GM12878 (cell line): ENCODE results near the gene DAAM2. TPM values are rescaled to one million over a fixed set of nuclear protein-coding genes. Genes with fewer than 3 reads are reported as not detected.

Experiments used
- ATAC-seq: fragments of 200-7000 bp; cut with Tn5 transposase; 3 replicates; pipeline ENCODE4 v1.9.1; 2020; ENCODE audit warnings: mild to moderate bottlenecking, moderate library complexity
- BruUV-seq: library from RNA; stranded (reverse); fragments of 400-500 nt; replicated peaks from 2 replicates; lab custom pipeline; 2021; lab: Mats Ljungman, UMichigan
- CTCF ChIA-PET: fragments of 300-600 bp; sonication (Branson Sonifier 250); formaldehyde crosslinking; extraction: SDS; loops from one replicate; lab custom pipeline; 2021; ENCODE audit warnings: inconsistent platforms; lab: Yijun Ruan, JAX
- POLR2A ChIA-PET: fragments of 350-600 bp; formaldehyde crosslinking; extraction: SDS; loops from one replicate; lab custom pipeline; 2021; ENCODE audit warnings: inconsistent platforms; lab: Charles Lee
- RAD21 ChIA-PET: fragments of 300-600 bp; sonication (Branson Sonifier 250); formaldehyde crosslinking; loops from one replicate; lab custom pipeline; 2023; ENCODE audit warnings: antibody characterized with exemption; ENCODE audit not compliant: unreplicated experiment; lab: Charles Lee
- SMC1A ChIA-PET: fragments of 300-600 bp; sonication (Branson Sonifier 250); formaldehyde crosslinking; loops from one replicate; lab custom pipeline; 2023; ENCODE audit not compliant: unreplicated experiment, uncharacterized antibody; lab: Charles Lee
- DNase-seq: peaks from one replicate; pipeline ENCODE4 v3.0.0-alpha.2; 2011; ENCODE audit warnings: low read depth, low spot score
- FAIRE-seq: peaks from 3 replicates; lab custom pipeline; 2011; peaks lifted over from hg19 to GRCh38; lab: Jason Lieb, UNC
- H2AFZ ChIP-seq: 2 replicates; pipeline ENCODE4 v1.6.0; 2011; ENCODE audit warnings: low read depth, low read length, control low read depth; ENCODE audit not compliant: control insufficient read depth
- H3K27ac ChIP-seq: 2 replicates; pipeline ENCODE4 v1.5.1; 2011; ENCODE audit warnings: control low read depth; ENCODE audit not compliant: control insufficient read depth, insufficient read depth
- H3K27me3 ChIP-seq, 2 experiments: replicated peaks in 1 of 2; 2 replicates each; pipeline versions ENCODE4 v1.6.0 to v1.6.1; 2011; ENCODE audit warnings: low read length in 1 of 2; ENCODE audit not compliant: control insufficient read depth in 2 of 2, insufficient read depth in 2 of 2
- H3K36me3 ChIP-seq, 2 experiments: 2 replicates each; pipeline ENCODE4 v1.5.1; 2011; ENCODE audit warnings: low read length in 1 of 2; ENCODE audit not compliant: control insufficient read depth in 2 of 2, insufficient read depth in 2 of 2
- H3K4me1 ChIP-seq: 2 replicates; pipeline ENCODE4 v1.6.1; 2011; ENCODE audit warnings: mild to moderate bottlenecking, low read length, moderate library complexity, mixed read lengths; ENCODE audit not compliant: control insufficient read depth, insufficient read depth
- H3K4me2 ChIP-seq: 2 replicates; pipeline ENCODE4 v1.6.0; 2011; ENCODE audit warnings: control low read depth; ENCODE audit not compliant: control insufficient read depth, insufficient read depth
- H3K4me3 ChIP-seq: fragments of 200-600 bp; sonication (generic); 2 replicates; pipeline ENCODE4 v1.5.1; 2016
- H3K79me2 ChIP-seq: 2 replicates; pipeline ENCODE4 v1.6.0; 2011; ENCODE audit warnings: low read length; ENCODE audit not compliant: control insufficient read depth, insufficient read depth
- H3K9ac ChIP-seq: 2 replicates; pipeline ENCODE4 v1.8.0; 2011; ENCODE audit warnings: low read length, control low read depth, mixed read lengths; ENCODE audit not compliant: control insufficient read depth, insufficient read depth
- H3K9me3 ChIP-seq: replicated peaks from 3 replicates; pipeline ENCODE4 v1.5.1; 2011; ENCODE audit warnings: mild to moderate bottlenecking, low read length; ENCODE audit not compliant: control insufficient read depth, insufficient read depth
- H4K20me1 ChIP-seq: 2 replicates; pipeline ENCODE4 v1.6.0; 2011; ENCODE audit not compliant: control insufficient read depth, insufficient read depth
- BHLHE40 ChIP-seq, 2 experiments: fragments of 450-650 bp in 1 of 2; IDR thresholded peaks; 2 replicates each; pipeline ENCODE4 v1.6.1; 2011 to 2017; ENCODE audit warnings: low read depth in 2 of 2, borderline replicate concordance in 1 of 2, improper control_type of control experiment in 1 of 2, low read length in 1 of 2, mild to moderate bottlenecking in 1 of 2
- CBFB ChIP-seq: IDR thresholded peaks from 2 replicates; pipeline ENCODE4 v1.6.1; 2016; ENCODE audit warnings: antibody characterized with exemption, low read depth
- CHD4 ChIP-seq: fragments of 200-600 bp; sonication (generic); IDR thresholded peaks from 2 replicates; pipeline ENCODE4 v1.6.1; 2016; ENCODE audit warnings: mild to moderate bottlenecking
- E2F4 ChIP-seq: IDR thresholded peaks from 2 replicates; pipeline ENCODE4 v1.6.1; 2012; ENCODE audit warnings: low read depth, low read length, improper control_type of control experiment
- ESRRA ChIP-seq: IDR thresholded peaks from 2 replicates; pipeline ENCODE4 v1.6.1; 2012; ENCODE audit warnings: mild to moderate bottlenecking, low read length, improper control_type of control experiment
- FOXK2 ChIP-seq: fragments of 450-650 bp; IDR thresholded peaks from 2 replicates; pipeline ENCODE4 v1.6.1; 2017; ENCODE audit warnings: mild to moderate bottlenecking, moderate library complexity
- KAT2A ChIP-seq: conservative IDR thresholded peaks from 2 replicates; pipeline ENCODE4 v1.6.1; 2011; ENCODE audit warnings: low read depth, low read length; ENCODE audit not compliant: control insufficient read depth
- KDM1A ChIP-seq: fragments of 200-600 bp; sonication (generic); IDR thresholded peaks from 2 replicates; pipeline ENCODE4 v1.6.1; 2016; ENCODE audit warnings: borderline replicate concordance
- MYB ChIP-seq: fragments of 150-350 bp; IDR thresholded peaks from 2 replicates; pipeline ENCODE4 v1.6.1; 2014; ENCODE audit warnings: mild to moderate bottlenecking, low read depth, low read length, borderline replicate concordance
- POLR2A ChIP-seq: IDR thresholded peaks from 2 replicates; pipeline ENCODE4 v1.6.1; 2011; ENCODE audit warnings: low read depth, mild to moderate bottlenecking, low read length
- POU2F2 ChIP-seq: IDR thresholded peaks from 3 replicates; pipeline ENCODE4 v1.6.1; 2011; ENCODE audit warnings: low read depth, mild to moderate bottlenecking, low read length, borderline replicate concordance
- SIX5 ChIP-seq: IDR thresholded peaks from 2 replicates; pipeline ENCODE4 v1.6.1; 2011; ENCODE audit warnings: mild to moderate bottlenecking, low read depth, low read length, moderate library complexity; ENCODE audit not compliant: severe bottlenecking
- SMC3 ChIP-seq: IDR thresholded peaks from 2 replicates; pipeline ENCODE4 v1.6.1; 2011; ENCODE audit warnings: low read length, improper control_type of control experiment, borderline replicate concordance
- STAT3 ChIP-seq: IDR thresholded peaks from 2 replicates; pipeline ENCODE4 v1.6.1; 2011; ENCODE audit warnings: low read depth, low read length, improper control_type of control experiment
- ZNF24 ChIP-seq: fragments of 450-650 bp; IDR thresholded peaks from 2 replicates; pipeline ENCODE4 v1.6.1; 2017; ENCODE audit warnings: antibody characterized with exemption, mild to moderate bottlenecking
- ZNF384 ChIP-seq: IDR thresholded peaks from 2 replicates; pipeline ENCODE4 v1.6.1; 2012; ENCODE audit warnings: low read depth, mild to moderate bottlenecking, low read length, improper control_type of control experiment, borderline replicate concordance
- WGBS: methylation state at CpG from one replicate; pipeline ENCODE4 v1.1.6; 2016; ENCODE audit warnings: low lambda C conversion rate; ENCODE audit not compliant: insufficient replicate concordance, insufficient coverage; ENCODE audit errors: missing lambda C conversion rate; 5-methylcytosine and 5-hydroxymethylcytosine counted together
- in situ Hi-C: fragments of 300-500 bp; cut with MboI; formaldehyde crosslinking; loops from 9 replicates; pipeline ENCODE4 v1.14.3; 2018; ENCODE audit warnings: mixed read lengths
- intact Hi-C: fragments of 100-400 bp; cut with micrococcal nuclease; formaldehyde crosslinking; loops from one replicate; pipeline ENCODE4 v1.14.2; 2022; ENCODE audit not compliant: unreplicated experiment
- polyA plus RNA-seq, 11 experiments: library from polyadenylated mRNA; depleted of rRNA in 4 of 11; unstranded in 6 of 11; stranded (reverse) in 5 of 11; fragments of >200 nt; fragmentation: Nextera tagmentation in 4 of 11; fragmentation: Illumina TruSeq in 1 of 11; extraction: Ambion mirVana in 4 of 11; extraction: Trizol in 1 of 11; gene quantifications; 1 replicate in 1 of 11; 2 replicates in 10 of 11; pipeline versions ENCODE4 v1.2.1 to v1.2.3, GENCODE V29; 2011 to 2016; ENCODE audit warnings: inconsistent platforms in 2 of 11, missing spikeins in 2 of 11, low read depth in 1 of 11
- total RNA-seq, 4 experiments: library from RNA; depleted of rRNA in 3 of 4; stranded (reverse); fragments of >200 nt in 3 of 4; fragmentation: Illumina TruSeq in 1 of 4; extraction: Trizol in 1 of 4; gene quantifications; 2 replicates each; pipeline versions ENCODE4 v1.2.1 to v1.2.3, GENCODE V29; 2013 to 2021
- TF ChIP-seq, protein P1 (sequence below): IDR thresholded peaks from 2 replicates; pipeline ENCODE4 v1.6.1; 2011; ENCODE audit warnings: mild to moderate bottlenecking, low read depth, low read length, moderate library complexity; ENCODE audit not compliant: insufficient replicate concordance

Gene DAAM2
- total and polyA plus RNA-seq, 10 of the 15 experiments (the other 5 are each of a cell fraction or from before 2014, with no cell fraction given) = 0.05 to 0.22 TPM; not detected in 8

DNA sequence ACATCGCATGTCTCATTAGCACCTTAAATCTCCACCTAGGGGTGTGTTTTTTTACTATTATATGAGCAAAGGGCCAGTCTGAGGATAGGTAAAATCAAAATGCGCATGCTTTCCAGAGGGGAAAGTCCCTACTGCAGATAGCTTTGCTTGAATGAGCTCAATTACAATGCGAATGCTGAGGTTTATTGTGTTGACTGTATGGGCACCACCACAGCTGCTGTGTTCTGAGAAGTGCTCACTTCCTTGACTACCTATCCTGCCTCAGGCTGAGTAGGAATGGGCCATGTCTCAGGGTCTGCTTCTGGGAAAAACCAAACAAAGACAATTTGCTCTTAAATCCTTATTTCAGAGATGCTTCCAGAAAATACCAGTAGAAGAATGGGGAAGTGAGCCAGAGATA is 105.5 kb downstream of the DAAM2 start:
- 30% methylated on average over 3 of the region's 3 CpGs for WGBS
- ChIA-PET POLR2A (no interaction called here), SMC1A (interaction anchor here (0.5 to 1.2 kb wide), 5 partner anchors 9 to 539 kb away, joined by 3 read pairs; no protein-coding TSS in a partner anchor), RAD21 (no interaction called here), CTCF (interaction anchor here (0.7 to 1.9 kb wide), 3 partner anchors 18 to 520 kb away, joined by 3 to 6 read pairs (median 4); no protein-coding TSS in a partner anchor)
- Histone ChIP-seq H3K9me3 (no peaks in the 10 kb centered on the region), H3K4me3 (no peak overlapping the region), H2AFZ (no peak overlapping the region), H3K27ac (no peak overlapping the region), H3K4me1 (no peaks in the 10 kb centered on the region), H3K27me3 (peaks cover 0 to 1% of the 10 kb centered on the region in 2 experiments; a peak in 1 of 4 replicates), H3K36me3 (no peaks in the 10 kb centered on the region), H4K20me1 (no peaks in the 10 kb centered on the region), H3K79me2 (no peaks in the 10 kb centered on the region), H3K4me2 (no peak overlapping the region), H3K9ac (no peak overlapping the region)
- in situ Hi-C loops (no loop called here), intact Hi-C loops (no loop called here)
- BruUV-seq = no TSS peak
- ATAC-seq (peak; percentile 63), DNase-seq (no peak), FAIRE-seq (no peak)
- TF ChIP-seq POLR2A (no peak), FOXK2 (no peak), CHD4 (no peak), ESRRA (no peak), MYB (no peak), POU2F2 (no peak), ZNF384 (no peak), BHLHE40 (IDR thresholded peaks at IDR 0.05; ENCODE audit: borderline replicate concordance in 1 of 2, low read depth in 2 of 2, low read length in 1 of 2) (no peak), E2F4 (no peak), SMC3 (no peak), SIX5 (no peak), KAT2A (no peak), CBFB (no peak), STAT3 (no peak), ZNF24 (no peak), KDM1A (no peak)
- TF ChIP-seq, protein P1, sequence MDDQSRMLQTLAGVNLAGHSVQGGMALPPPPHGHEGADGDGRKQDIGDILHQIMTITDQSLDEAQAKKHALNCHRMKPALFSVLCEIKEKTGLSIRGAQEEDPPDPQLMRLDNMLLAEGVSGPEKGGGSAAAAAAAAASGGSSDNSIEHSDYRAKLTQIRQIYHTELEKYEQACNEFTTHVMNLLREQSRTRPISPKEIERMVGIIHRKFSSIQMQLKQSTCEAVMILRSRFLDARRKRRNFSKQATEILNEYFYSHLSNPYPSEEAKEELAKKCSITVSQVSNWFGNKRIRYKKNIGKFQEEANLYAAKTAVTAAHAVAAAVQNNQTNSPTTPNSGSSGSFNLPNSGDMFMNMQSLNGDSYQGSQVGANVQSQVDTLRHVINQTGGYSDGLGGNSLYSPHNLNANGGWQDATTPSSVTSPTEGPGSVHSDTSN = no peak
